NK-92 (cell line): ENCODE measurements around the gene EOGT.

Experiments used
- DNase-seq: peaks from one replicate; lab custom pipeline; 2025; ENCODE audit not compliant: unreplicated experiment; lab: John Stamatoyannopoulos, UW

The EOGT gene

DNA sequence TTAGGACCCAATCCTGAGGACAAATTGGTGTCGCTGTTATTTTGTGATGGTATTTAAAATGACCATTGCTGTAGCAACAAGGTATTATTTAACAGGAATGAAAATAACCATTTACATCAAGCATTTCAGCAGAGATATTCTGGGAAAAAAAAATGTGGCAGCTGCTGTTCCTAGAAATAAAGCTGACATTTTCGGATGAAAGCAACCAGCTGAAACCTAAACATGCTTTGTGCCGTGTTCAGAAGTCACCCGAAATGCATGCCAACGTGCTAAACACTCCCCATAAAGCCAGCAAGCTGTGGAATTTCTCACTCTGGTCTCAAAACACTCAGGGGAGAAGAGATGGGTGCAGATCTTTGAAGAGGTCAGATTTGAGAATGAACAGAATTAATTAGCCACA lies 49.6 kb downstream of the EOGT start:
- no peak for DNase-seq

DNA sequence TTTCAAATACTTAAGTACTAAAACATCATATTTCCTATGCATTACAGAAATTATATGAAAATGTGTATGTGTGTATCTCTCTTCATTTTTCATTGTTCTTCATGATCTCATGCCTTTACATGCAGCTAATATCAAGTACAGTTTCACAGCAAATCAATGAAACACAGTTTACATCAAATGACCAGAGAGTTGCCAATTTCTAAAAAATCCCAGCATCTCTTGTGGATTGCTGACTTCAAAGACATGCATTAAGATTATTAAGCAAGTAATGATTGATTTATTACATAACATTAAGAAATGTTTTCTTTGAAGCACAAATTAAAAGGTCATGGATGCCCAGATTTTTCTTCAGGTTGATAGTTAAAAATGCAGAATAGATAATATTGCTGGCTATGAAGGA lies 50.1 kb downstream of the EOGT start:
- DNase-seq, result no peak

DNA sequence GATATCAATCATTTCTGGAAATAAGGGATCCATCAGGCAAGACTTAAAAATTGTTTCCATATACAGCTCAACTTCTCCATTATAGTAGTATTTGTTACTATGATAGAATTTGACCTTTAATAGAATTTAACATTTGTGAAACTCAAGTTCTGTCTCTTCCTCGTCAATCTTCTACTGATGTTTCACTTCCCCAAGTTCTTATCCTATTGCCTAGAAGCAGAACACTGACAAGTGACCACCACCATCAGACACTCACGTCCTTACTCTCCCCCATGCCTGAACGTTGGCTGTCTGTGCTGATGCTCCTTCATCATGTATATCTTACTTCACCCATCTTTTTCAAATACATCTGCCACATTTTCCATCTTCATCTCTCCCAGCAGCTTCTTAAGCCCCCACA lies 54.6 kb downstream of the EOGT start:
- no peak for DNase-seq

DNA sequence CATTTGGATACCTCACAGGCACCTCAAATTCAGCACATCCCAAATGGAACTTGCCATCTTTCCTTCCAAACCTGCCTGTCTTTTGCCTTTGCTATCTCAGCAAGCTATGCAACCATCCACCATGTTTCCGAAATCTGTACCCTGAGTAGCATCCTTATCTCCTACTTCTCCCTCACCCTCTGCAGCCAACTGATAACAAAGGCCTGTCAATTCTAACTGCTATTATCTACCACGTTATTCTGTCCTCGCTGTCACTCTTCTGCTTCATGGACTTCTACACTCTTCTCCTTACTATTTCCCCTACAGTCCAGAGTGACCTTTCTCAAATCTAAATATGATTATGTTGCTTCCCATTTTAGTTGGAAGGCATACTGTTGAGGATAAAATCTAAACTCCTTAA lies 55.6 kb downstream of the EOGT start:
- no peak for DNase-seq

DNA sequence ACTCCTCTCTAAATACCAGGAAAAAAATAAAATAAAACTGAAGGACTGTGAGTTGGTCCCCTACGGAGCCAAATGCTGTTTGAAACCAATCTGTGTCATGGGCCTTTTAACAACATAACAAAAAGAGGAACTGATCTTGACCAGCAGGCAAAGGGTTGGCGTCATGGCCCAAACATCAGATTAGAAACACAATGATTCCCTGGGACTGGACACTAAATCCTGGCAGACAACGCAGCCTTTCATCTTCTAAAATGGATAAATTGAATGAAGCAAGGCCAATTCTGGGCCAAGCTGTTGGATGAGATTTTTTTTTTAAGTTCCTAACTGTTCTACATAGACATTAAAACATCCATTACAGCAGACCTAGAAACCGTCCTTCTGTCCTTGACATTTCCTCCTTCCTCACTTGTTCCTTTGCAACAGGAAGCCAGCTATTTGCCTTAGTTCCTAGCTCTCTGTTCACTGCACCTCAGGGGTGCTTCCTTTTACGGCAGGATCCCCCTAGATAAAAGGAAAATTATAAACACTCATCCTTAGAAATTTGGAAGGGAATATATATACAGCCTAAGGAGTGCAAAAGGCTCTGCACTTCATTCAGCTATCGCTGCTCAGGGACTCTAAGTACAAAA lies 59.6 kb downstream of the EOGT start:
- no peak for DNase-seq

DNA sequence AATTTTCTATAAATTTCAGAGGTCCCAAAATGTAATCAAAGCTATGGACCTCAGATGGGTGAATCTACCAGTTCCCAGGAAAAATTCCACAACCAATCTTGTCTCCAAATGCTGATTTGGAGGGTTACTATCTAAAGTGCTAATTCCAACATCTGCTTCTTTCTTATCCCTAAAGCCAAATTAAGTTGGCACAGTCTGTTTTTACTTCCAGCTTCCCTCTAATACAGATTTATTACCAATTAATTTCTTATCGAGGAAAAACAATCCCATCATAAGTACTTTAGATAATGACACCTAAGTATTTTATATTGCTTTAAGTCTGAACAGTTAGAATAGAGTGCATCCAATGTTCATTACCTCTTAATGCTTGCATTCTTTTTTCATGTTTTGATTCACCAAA lies 68.3 kb downstream of the EOGT start:
- DNase-seq, result no peak

- no peak for DNase-seq
Observed at GRCh38 chr3:68943753-68944500, 69.6 kb downstream of the EOGT start.

DNA sequence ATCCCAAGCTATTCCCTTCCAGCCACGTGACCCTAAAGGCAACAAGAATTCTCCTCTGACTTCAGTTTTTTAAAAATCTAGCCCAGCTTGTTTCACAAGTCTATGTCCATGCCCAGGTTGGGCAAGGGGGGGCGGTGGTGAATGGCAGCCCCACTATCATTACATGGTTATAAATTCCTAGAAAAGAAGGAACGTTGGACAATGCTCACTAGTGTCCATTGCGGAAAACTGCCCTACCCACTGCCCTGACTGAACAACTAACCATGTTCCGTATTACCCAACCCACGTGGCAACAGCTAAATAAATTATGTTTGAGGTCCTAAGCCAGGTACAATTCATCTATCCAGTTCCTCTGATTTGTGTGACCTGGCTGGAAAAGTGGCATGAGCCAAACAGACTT lies 72.4 kb downstream of the EOGT start:
- DNase-seq, result no peak

- DNase-seq, result no peak
Observed at GRCh38 chr3:68936856-68937255, 76.6 kb downstream of the EOGT start.

- no peak for DNase-seq
Observed at GRCh38 chr3:68935778-68936177, 77.7 kb downstream of the EOGT start.

DNA sequence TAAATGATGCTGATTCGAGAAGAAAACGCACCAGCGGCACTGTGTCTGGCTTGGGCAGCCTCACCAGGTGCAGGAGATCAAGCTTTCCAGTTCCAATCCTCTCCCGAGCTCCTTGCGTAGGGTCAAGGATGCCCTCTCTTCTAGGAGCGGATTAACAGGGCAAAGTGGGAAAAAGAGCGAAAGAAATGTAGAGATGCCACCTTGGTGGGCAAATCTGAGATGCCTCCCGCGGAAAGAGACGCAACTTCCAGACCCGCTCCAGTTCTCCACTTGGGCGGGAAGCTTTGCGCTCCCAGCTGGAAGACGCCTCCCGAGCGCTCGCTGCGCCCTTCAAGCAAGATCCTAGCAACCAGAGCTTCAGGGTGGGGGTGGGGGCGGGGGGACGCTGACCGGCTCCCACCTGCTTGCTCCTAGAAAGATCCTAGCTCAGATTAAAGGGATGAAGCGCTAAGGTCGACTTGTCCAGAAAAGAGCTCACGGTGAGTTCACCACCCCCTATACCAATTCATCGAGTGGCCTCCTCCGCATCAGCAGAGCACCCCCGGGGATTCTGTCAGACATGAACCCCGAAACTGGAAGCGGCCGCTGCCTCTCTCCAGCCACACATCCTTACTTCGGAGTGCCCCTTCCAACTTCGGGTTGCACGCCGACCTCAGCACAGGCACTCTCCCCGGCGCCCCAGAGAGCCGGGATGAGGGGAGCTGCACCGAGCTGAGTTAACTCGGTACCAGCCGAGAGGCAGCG lies 81.9 kb downstream of the EOGT start:
- DNase-seq, result no peak
